Measurements from ENCODE around the gene SCMH1. TPM values are rescaled to one million over a fixed set of nuclear protein-coding genes. Genes with fewer than 3 reads are reported as not detected.

The SCMH1 gene
- total RNA-seq, 2 experiments from 2014 or later: 47.0 to 47.7 TPM

- POLR2A ChIA-PET: interaction anchor here (0.6 to 0.7 kb wide), 2 partner anchors 170 to 1067 kb away, joined by 3 to 5 read pairs; no protein-coding TSS in a partner anchor
- no peak for DNase-seq (ENCODE audit: low spot score)
- CTCF ChIA-PET (ENCODE audit: unreplicated experiment): no interaction called here
- H3K79me2 ChIP-seq (ENCODE audit: insufficient read depth, low read depth, low read length): no peaks in the 10 kb centered on the region
- no peak overlapping the region for H3K4me2 ChIP-seq (ENCODE audit: low read length)
- no peaks in the 10 kb centered on the region for H4K20me1 ChIP-seq (ENCODE audit: insufficient read depth, low read length)
- TF ChIP-seq CTCF (conservative IDR thresholded peaks at IDR 0.05; ENCODE audit: low read length) (no peak), EZH2phosphoT487 (IDR thresholded peaks at IDR 0.05; ENCODE audit: borderline replicate concordance, low read depth, low read length) (no peak)
- no peaks in the 10 kb centered on the region for H3K36me3 ChIP-seq (ENCODE audit: insufficient read depth, low read length)
- H3K4me3 ChIP-seq (ENCODE audit: low read depth, low read length, poor library complexity, severe bottlenecking): no peak overlapping the region
- H3K4me1 ChIP-seq (ENCODE audit: insufficient read depth, low read length, poor library complexity, severe bottlenecking): no peaks in the 10 kb centered on the region
- no peak overlapping the region for H3K27ac ChIP-seq (ENCODE audit: low read depth, low read length, poor library complexity, severe bottlenecking)
- no TSS peak for BruUV-seq (replicated peaks)
- H2AFZ ChIP-seq (ENCODE audit: low read length): no peak overlapping the region
- H3K9me2 ChIP-seq (ENCODE audit: insufficient read depth, low read length): no peaks in the 10 kb centered on the region
- H3K9me3 ChIP-seq (ENCODE audit: low read length): no peaks in the 10 kb centered on the region
- intact Hi-C loops (cut with micrococcal nuclease; ENCODE audit: unreplicated experiment): no loop called here
Measured at GRCh38 chr1:41086921-41087320, 155.2 kb downstream of the SCMH1 start.

GRCh38 chr1:41078616-41079015 lies 163.5 kb downstream of the SCMH1 start:
- Histone ChIP-seq H3K4me1 (ENCODE audit: insufficient read depth, low read length, poor library complexity, severe bottlenecking) (no peaks in the 10 kb centered on the region), H3K9me2 (ENCODE audit: insufficient read depth, low read length) (no peaks in the 10 kb centered on the region), H3K79me2 (ENCODE audit: insufficient read depth, low read depth, low read length) (no peaks in the 10 kb centered on the region), H2AFZ (ENCODE audit: low read length) (no peak overlapping the region), H3K9me3 (ENCODE audit: low read length) (no peaks in the 10 kb centered on the region), H3K4me2 (ENCODE audit: low read length) (no peak overlapping the region), H4K20me1 (ENCODE audit: insufficient read depth, low read length) (no peaks in the 10 kb centered on the region), H3K27ac (ENCODE audit: low read depth, low read length, poor library complexity, severe bottlenecking) (no peak overlapping the region), H3K4me3 (ENCODE audit: low read depth, low read length, poor library complexity, severe bottlenecking) (no peak overlapping the region), H3K36me3 (ENCODE audit: insufficient read depth, low read length) (no peaks in the 10 kb centered on the region; the same call in 1 of the 2 replicates)
- no TSS peak for BruUV-seq (replicated peaks)
- POLR2A ChIA-PET: no interaction called here
- DNase-seq (ENCODE audit: low spot score): no peak
- no peak for TF ChIP-seq EZH2phosphoT487 (IDR thresholded peaks at IDR 0.05; ENCODE audit: borderline replicate concordance, low read depth, low read length)
- no peak for TF ChIP-seq CTCF (conservative IDR thresholded peaks at IDR 0.05; ENCODE audit: low read length)
- intact Hi-C loops (cut with micrococcal nuclease; ENCODE audit: unreplicated experiment): no loop called here
- CTCF ChIA-PET (ENCODE audit: unreplicated experiment): no interaction called here

GRCh38 chr1:41078193-41078592 lies 163.9 kb downstream of the SCMH1 start:
- Histone ChIP-seq H2AFZ (ENCODE audit: low read length) (no peak overlapping the region), H3K27ac (ENCODE audit: low read depth, low read length, poor library complexity, severe bottlenecking) (no peak overlapping the region), H3K79me2 (ENCODE audit: insufficient read depth, low read depth, low read length) (no peaks in the 10 kb centered on the region), H3K9me2 (ENCODE audit: insufficient read depth, low read length) (no peaks in the 10 kb centered on the region), H3K4me1 (ENCODE audit: insufficient read depth, low read length, poor library complexity, severe bottlenecking) (no peaks in the 10 kb centered on the region), H3K9me3 (ENCODE audit: low read length) (no peaks in the 10 kb centered on the region), H3K4me3 (ENCODE audit: low read depth, low read length, poor library complexity, severe bottlenecking) (no peak overlapping the region), H3K4me2 (ENCODE audit: low read length) (no peak overlapping the region), H4K20me1 (ENCODE audit: insufficient read depth, low read length) (no peaks in the 10 kb centered on the region), H3K36me3 (ENCODE audit: insufficient read depth, low read length) (no peaks in the 10 kb centered on the region; the same call in 1 of the 2 replicates)
- TF ChIP-seq CTCF (conservative IDR thresholded peaks at IDR 0.05; ENCODE audit: low read length) (no peak), EZH2phosphoT487 (IDR thresholded peaks at IDR 0.05; ENCODE audit: borderline replicate concordance, low read depth, low read length) (no peak)
- POLR2A ChIA-PET: no interaction called here
- no TSS peak for BruUV-seq (replicated peaks)
- CTCF ChIA-PET (ENCODE audit: unreplicated experiment): no interaction called here
- intact Hi-C loops (cut with micrococcal nuclease; ENCODE audit: unreplicated experiment): no loop called here
- DNase-seq (ENCODE audit: low spot score): no peak

All from OCI-LY7 (cell line).